ENCODE measurements around the gene SNX32.

SNX32 gene

DNA sequence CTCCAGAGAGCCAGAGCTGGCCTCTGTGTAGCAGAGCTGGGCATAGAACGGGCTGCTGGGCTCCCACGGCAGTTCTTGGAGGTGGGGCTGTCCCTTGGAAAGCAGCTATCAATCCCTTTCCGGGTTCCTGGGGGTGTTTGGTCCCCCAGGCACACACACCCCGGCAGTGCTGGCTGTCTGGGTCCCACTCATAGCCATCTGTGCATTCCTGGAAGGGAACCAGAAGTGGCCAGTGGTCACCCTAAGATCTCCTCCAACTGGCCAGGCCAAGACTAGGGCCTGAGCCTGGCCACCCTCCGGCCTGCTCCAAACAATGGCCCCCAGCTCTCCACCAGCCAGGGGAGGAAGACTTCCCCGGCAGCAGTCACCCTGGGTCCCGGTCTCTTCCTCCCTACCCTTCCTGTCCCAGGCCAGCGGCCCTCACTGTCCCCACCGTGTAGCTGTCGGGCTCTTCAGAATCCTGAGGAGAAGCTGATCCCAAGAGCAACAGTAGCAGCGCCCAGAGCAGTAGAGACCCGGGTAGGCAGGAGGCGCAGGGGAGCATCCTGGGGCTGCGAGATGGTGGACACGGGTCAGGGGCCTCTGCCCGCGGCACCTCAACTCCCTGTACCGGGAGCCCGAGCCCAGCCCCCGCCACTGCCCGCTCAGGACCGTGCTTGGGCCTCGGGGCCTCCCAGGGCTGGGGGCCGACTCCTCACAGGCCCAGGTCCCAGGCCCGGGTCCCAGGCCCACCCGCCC is 38.2 kb downstream of the SNX32 start:
- TF ChIP-seq, protein P1, sequence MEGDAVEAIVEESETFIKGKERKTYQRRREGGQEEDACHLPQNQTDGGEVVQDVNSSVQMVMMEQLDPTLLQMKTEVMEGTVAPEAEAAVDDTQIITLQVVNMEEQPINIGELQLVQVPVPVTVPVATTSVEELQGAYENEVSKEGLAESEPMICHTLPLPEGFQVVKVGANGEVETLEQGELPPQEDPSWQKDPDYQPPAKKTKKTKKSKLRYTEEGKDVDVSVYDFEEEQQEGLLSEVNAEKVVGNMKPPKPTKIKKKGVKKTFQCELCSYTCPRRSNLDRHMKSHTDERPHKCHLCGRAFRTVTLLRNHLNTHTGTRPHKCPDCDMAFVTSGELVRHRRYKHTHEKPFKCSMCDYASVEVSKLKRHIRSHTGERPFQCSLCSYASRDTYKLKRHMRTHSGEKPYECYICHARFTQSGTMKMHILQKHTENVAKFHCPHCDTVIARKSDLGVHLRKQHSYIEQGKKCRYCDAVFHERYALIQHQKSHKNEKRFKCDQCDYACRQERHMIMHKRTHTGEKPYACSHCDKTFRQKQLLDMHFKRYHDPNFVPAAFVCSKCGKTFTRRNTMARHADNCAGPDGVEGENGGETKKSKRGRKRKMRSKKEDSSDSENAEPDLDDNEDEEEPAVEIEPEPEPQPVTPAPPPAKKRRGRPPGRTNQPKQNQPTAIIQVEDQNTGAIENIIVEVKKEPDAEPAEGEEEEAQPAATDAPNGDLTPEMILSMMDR (IDR thresholded peaks at IDR 0.05; ENCODE audit: low read depth, low read length), result peak; percentile 34
- peak in 1 of 2 donors; percentile 51 for DNase-seq (ENCODE audit: low read depth in 2 of 2)
- H3K4me3 ChIP-seq (replicated peaks in 1 of 2; ENCODE audit: low read depth in 2 of 2, low read length in 2 of 2), result peak overlapping the region; percentile 61 to 65

- DNase-seq (ENCODE audit: low read depth in 2 of 2), result peak in 1 of 2 donors; percentile 65
- TF ChIP-seq, protein P1 (IDR thresholded peaks at IDR 0.05; ENCODE audit: low read depth, low read length), result no peak
- H3K4me3 ChIP-seq (replicated peaks in 1 of 2; ENCODE audit: low read depth in 2 of 2, low read length in 2 of 2), result peak within 1 kb of the TSS; percentile 61 to 65
Measured at GRCh38 chr11:65872586-65873317, 39.0 kb downstream of the SNX32 start, which contains the start of gene EFEMP2. EFEMP2 (minus strand) TSS chr11:65872800; CDS start chr11:65872354, 446 bp downstream.

DNA sequence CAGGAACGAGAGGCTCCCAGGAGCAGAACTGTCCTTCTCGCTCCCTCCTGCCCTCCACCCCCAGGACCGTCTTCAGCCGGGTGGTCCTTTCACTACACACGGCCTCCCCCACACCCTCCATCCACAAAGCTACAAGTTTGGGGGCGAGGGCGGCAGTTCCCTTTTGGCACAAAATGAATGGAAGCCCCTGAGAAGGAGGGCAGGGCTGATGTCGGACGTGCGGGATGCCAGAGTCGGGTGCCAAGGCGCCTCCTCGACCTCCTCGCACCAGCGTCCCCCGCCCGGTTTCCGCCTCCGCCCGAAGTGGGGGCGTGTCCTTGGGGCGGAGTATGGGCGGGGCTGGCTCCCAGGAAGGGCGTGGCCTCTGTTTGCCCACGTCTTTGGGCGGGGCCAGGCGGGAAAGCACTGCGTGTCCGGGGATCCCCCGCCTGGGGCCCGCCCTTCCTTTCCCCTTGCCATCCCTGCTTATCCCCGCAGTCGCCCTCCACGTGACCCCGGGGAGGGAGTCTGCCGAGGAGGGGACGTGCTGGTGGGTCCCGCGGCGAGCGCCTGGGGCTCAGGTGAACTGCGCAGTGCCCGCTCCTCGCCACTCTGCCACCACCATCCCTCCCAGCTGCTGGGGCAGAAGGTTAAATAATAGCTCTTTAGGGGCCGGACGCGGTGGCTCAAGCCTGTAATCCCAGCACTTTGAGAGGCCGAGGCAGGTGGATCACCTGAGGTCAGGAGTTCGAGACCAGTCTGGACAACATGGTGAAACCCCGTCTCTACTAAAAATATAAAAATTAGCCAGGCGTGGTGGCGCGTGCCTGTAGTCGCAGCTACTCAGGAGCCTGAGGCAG is 39.8 kb downstream of the SNX32 start:
- H3K4me3 ChIP-seq (replicated peaks in 1 of 2; ENCODE audit: low read depth in 2 of 2, low read length in 2 of 2), result peak overlapping the region; percentile 59 to 65
- DNase-seq (ENCODE audit: low read depth in 2 of 2), result peak; percentile 93 to 95
- TF ChIP-seq, protein P1 (IDR thresholded peaks at IDR 0.05; ENCODE audit: low read depth, low read length), result no peak

DNA sequence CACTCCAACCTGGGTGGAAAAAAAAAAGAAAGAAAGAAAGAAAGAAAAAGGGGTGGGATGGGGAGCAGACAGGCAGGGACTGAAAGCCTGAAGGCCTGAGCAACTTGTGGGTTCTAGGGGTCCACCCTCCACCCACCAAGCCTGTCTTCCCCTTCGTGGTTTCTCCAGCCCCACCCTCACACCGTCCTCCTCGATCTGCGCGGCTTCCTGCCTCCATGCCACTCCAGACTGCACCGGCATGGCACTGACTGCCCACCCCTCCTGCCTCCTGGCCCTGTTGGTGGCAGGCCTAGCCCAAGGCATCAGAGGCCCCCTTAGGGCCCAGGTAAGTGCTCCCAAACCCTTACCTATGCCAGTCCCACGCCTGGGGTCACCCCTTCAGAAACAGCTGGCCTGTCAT is 45.9 kb downstream of the SNX32 start, which contains the start of gene CTSW:
Gene CTSW (plus strand): TSS at position 221 of the 400 bp plus-strand sequence. CDS start 18 bp downstream, at position 239.
- H3K4me3 ChIP-seq (replicated peaks in 1 of 2; ENCODE audit: low read depth in 2 of 2, low read length in 2 of 2), result no peak within 1 kb of the TSS
- TF ChIP-seq, protein P1 (IDR thresholded peaks at IDR 0.05; ENCODE audit: low read depth, low read length), result no peak
- no peak for DNase-seq (ENCODE audit: low read depth in 2 of 2)

- TF ChIP-seq, protein P1 (IDR thresholded peaks at IDR 0.05; ENCODE audit: low read depth, low read length), result no peak
- DNase-seq (ENCODE audit: low read depth in 2 of 2), result no peak
- H3K4me3 ChIP-seq (replicated peaks in 1 of 2; ENCODE audit: low read depth in 2 of 2, low read length in 2 of 2), result no peak overlapping the region
Measured at GRCh38 chr11:65880027-65880426, 46.3 kb downstream of the SNX32 start.

GRCh38 chr11:65880844-65881421 is 47.2 kb downstream of the SNX32 start:
- no peak overlapping the region for H3K4me3 ChIP-seq (replicated peaks in 1 of 2; ENCODE audit: low read depth in 2 of 2, low read length in 2 of 2)
- TF ChIP-seq, protein P1 (IDR thresholded peaks at IDR 0.05; ENCODE audit: low read depth, low read length), result no peak
- no peak for DNase-seq (ENCODE audit: low read depth in 2 of 2)
